CD4-positive, alpha-beta memory T cell (primary cell): ENCODE results near the gene FUCA1. TPM values are rescaled to one million over a fixed set of nuclear protein-coding genes. Genes with fewer than 3 reads are reported as not detected.
"Not testable (repeated sequence)": the region's sequence is repeated elsewhere in the genome, so short reads cannot be mapped to it uniquely, and the experiment has no call there.

ENCODE experiments used
- CTCF ChIA-PET: fragments of 350-600 bp; sonication (Branson Sonifier 250); formaldehyde crosslinking; loops from one replicate; lab custom pipeline; 2021; ENCODE audit warnings: inconsistent platforms; ENCODE audit not compliant: partially characterized antibody; lab: Charles Lee
- POLR2A ChIA-PET: fragments of 350-600 bp; sonication (Branson Sonifier 250); formaldehyde crosslinking; loops from one replicate; lab custom pipeline; 2021; ENCODE audit not compliant: partially characterized antibody; lab: Charles Lee
- DNase-seq, 5 donors: peaks; one replicate each; pipeline versions ENCODE4 v3.0.0 to v3.0.0-alpha.2; 2020 to 2022; ENCODE audit warnings: mixed read lengths in 1 of 5
- H3K27ac ChIP-seq: one replicate; pipeline ENCODE4 v1.7.0; 2013; ENCODE audit warnings: low read depth, low read length
- H3K27me3 ChIP-seq: 2 replicates; pipeline ENCODE4 v1.7.0; 2013; ENCODE audit warnings: mild to moderate bottlenecking, low read length, moderate library complexity; ENCODE audit not compliant: insufficient read depth
- H3K36me3 ChIP-seq: 2 replicates; pipeline ENCODE4 v1.7.0; 2013; ENCODE audit warnings: mild to moderate bottlenecking, low read length, moderate library complexity; ENCODE audit not compliant: insufficient read depth
- H3K4me1 ChIP-seq: 2 replicates; pipeline ENCODE4 v1.7.0; 2013; ENCODE audit warnings: mild to moderate bottlenecking, low read length, moderate library complexity; ENCODE audit not compliant: insufficient read depth
- H3K4me3 ChIP-seq, 2 donors: one replicate each; pipeline ENCODE4 v1.7.0; 2013; ENCODE audit warnings: low read length in 2 of 2, mild to moderate bottlenecking in 1 of 2
- H3K9me3 ChIP-seq, 2 donors: one replicate each; pipeline ENCODE4 v1.7.0; 2013; ENCODE audit warnings: low read length in 2 of 2, control low read depth in 1 of 2; ENCODE audit not compliant: control insufficient read depth in 1 of 2
- H3K27ac Mint-ChIP-seq, 7 donors: one replicate each; pipeline ENCODE4 v1.8.0; 2020 to 2021; ENCODE audit warnings: mixed read lengths in 7 of 7, mild to moderate bottlenecking in 6 of 7, inconsistent platforms in 3 of 7, moderate library complexity in 3 of 7
- H3K27me3 Mint-ChIP-seq, 2 donors: one replicate each; pipeline ENCODE4 v1.8.0; 2020 to 2021; ENCODE audit warnings: mixed read lengths in 2 of 2
- H3K36me3 Mint-ChIP-seq, 2 donors: one replicate each; pipeline ENCODE4 v1.8.0; 2020 to 2021; ENCODE audit warnings: mixed read lengths in 2 of 2, inconsistent platforms in 1 of 2, mild to moderate bottlenecking in 1 of 2
- H3K4me1 Mint-ChIP-seq, 4 donors: one replicate each; pipeline ENCODE4 v1.8.0; 2020 to 2021; ENCODE audit warnings: mixed read lengths in 4 of 4, mild to moderate bottlenecking in 1 of 4
- H3K4me3 Mint-ChIP-seq, 8 donors: one replicate each; pipeline ENCODE4 v1.8.0; 2020 to 2021; ENCODE audit warnings: mixed read lengths in 8 of 8, mild to moderate bottlenecking in 7 of 8, moderate library complexity in 6 of 8, inconsistent platforms in 3 of 8
- H3K9me3 Mint-ChIP-seq, 8 donors: one replicate each; pipeline ENCODE4 v1.8.0; 2020 to 2021; ENCODE audit warnings: mixed read lengths in 8 of 8, mild to moderate bottlenecking in 5 of 8, inconsistent platforms in 3 of 8, moderate library complexity in 1 of 8
- intact Hi-C: fragments of 100-400 bp; cut with micrococcal nuclease; formaldehyde crosslinking; loops from one replicate; pipeline ENCODE4 v1.15.1; 2023
- polyA plus RNA-seq, 2 donors: library from polyadenylated mRNA; unstranded; fragments of 300-500 nt; fragmentation: Illumina TruSeq; gene quantifications; one replicate each; pipeline ENCODE4 v1.2.3, GENCODE V29; 2021
- total RNA-seq, 2 experiments: library from RNA; stranded (reverse); gene quantifications; one replicate each; pipeline ENCODE4 v1.2.3, GENCODE V29; 2021

FUCA1 gene
- total and polyA plus RNA-seq, 4 experiments from 2014 or later: 15.8 to 35.0 (median 25.0) TPM

- peaks cover 15 to 28% (median 20%) of the 10 kb centered on the region in 4 donors for H3K4me1 Mint-ChIP-seq
- intact Hi-C loops: no loop called here
- Histone ChIP-seq H3K27ac (no peak overlapping the region), H3K27me3 (no peaks in the 10 kb centered on the region), H3K9me3 (no peaks in the 10 kb centered on the region), H3K4me3 (no peak overlapping the region), H3K4me1 (peaks cover 18% of the 10 kb centered on the region), H3K36me3 (no peaks in the 10 kb centered on the region)
- H3K36me3 Mint-ChIP-seq: peaks cover 0 to 9% of the 10 kb centered on the region in 2 donors
- CTCF ChIA-PET: interaction anchor here (1.4 kb wide), 1 partner anchor 17 kb away, joined by 6 read pairs; no protein-coding TSS in a partner anchor
- no peak for DNase-seq
- H3K9me3 Mint-ChIP-seq: no peaks in the 10 kb centered on the region
- no peaks in the 10 kb centered on the region for H3K27me3 Mint-ChIP-seq
- POLR2A ChIA-PET: no interaction called here
- H3K4me3 Mint-ChIP-seq: no peak overlapping the region
- H3K27ac Mint-ChIP-seq: peak overlapping the region in 2 of 7 donors; percentile 50 to 58
These were observed 40.4 kb downstream of the FUCA1 start for GRCh38 chr1:23827717-23828116.

- CTCF ChIA-PET, intact Hi-C loops, H3K9me3 ChIP-seq, H3K27me3 ChIP-seq, H3K4me3 ChIP-seq, DNase-seq, H3K27me3 Mint-ChIP-seq, H3K36me3 ChIP-seq, H3K9me3 Mint-ChIP-seq, H3K27ac ChIP-seq: not testable (repeated sequence)
- Mint-ChIP-seq H3K4me3 (peak overlapping the region in 6 of 8 donors; percentile 39 to 96 (median 74)), H3K4me1 (peaks cover 15 to 28% (median 20%) of the 10 kb centered on the region in 4 donors), H3K27ac (peak overlapping the region in 2 of 7 donors; percentile 42 to 96), H3K36me3 (peaks cover 0 to 11% of the 10 kb centered on the region in 2 donors)
- POLR2A ChIA-PET: interaction anchor here (4.8 kb wide), 1 partner anchor 25 kb away, joined by 51 read pairs; the partner anchor contains the start of gene GALE
- H3K4me1 ChIP-seq: peaks cover 18% of the 10 kb centered on the region
These were observed 41.5 kb downstream of the FUCA1 start for GRCh38 chr1:23826590-23826989.

- Mint-ChIP-seq H3K4me1 (peaks cover 15 to 28% (median 20%) of the 10 kb centered on the region in 4 donors), H3K27me3 (no peaks in the 10 kb centered on the region), H3K9me3 (no peaks in the 10 kb centered on the region), H3K36me3 (peaks cover 0 to 11% of the 10 kb centered on the region in 2 donors), H3K27ac (peak overlapping the region; percentile 86 to 98 (median 96)), H3K4me3 (peak overlapping the region; percentile 92 to 97 (median 94))
- Histone ChIP-seq H3K27ac (peak overlapping the region; percentile 80), H3K9me3 (no peaks in the 10 kb centered on the region), H3K4me3 (peak overlapping the region; percentile 48 to 98), H3K27me3 (no peaks in the 10 kb centered on the region), H3K36me3 (no peaks in the 10 kb centered on the region), H3K4me1 (peaks cover 18% of the 10 kb centered on the region)
- peak in 4 of 5 donors; percentile 17 to 23 (median 20) for DNase-seq
- CTCF ChIA-PET: interaction anchor here (4.9 kb wide), 1 partner anchor 15 kb away, joined by 52 read pairs; no protein-coding TSS in a partner anchor
- intact Hi-C loops: loop anchor here (1.0 kb wide), 2 partner anchors 26 to 42 kb away; partner anchors contain the start of genes FUCA1 and GALE
- POLR2A ChIA-PET: interaction anchor here (0.6 to 4.8 kb wide), 14 partner anchors 13 to 135 kb away, joined by 3 to 51 read pairs (median 6); partner anchors contain the start of genes ELOA, GALE, LYPLA2 and PITHD1
These were observed 42.1 kb downstream of the FUCA1 start for GRCh38 chr1:23825762-23826522.

- Mint-ChIP-seq H3K4me3 (peak within 1 kb of the TSS; percentile 92 to 97 (median 94)), H3K27ac (peak within 1 kb of the TSS; percentile 86 to 98 (median 96)), H3K36me3 (peaks cover 1 to 11% of the 10 kb centered on the region in 2 donors), H3K27me3 (no peaks in the 10 kb centered on the region), H3K9me3 (no peaks in the 10 kb centered on the region), H3K4me1 (peaks cover 15 to 28% (median 20%) of the 10 kb centered on the region in 4 donors)
- POLR2A ChIA-PET: interaction anchor here (0.6 to 4.8 kb wide), 16 partner anchors 13 to 134 kb away, joined by 3 to 51 read pairs (median 4); partner anchors contain the start of genes ELOA, GALE, LYPLA2 and PITHD1
- CTCF ChIA-PET: interaction anchor here (1.1 to 4.9 kb wide), 2 partner anchors 15 to 23 kb away, joined by 4 to 52 read pairs; no protein-coding TSS in a partner anchor
- no peaks in the 10 kb centered on the region for H3K9me3 ChIP-seq
- H3K27ac ChIP-seq: peak within 1 kb of the TSS; percentile 80
- no peaks in the 10 kb centered on the region for H3K27me3 ChIP-seq
- H3K4me3 ChIP-seq: peak within 1 kb of the TSS; percentile 48 to 98
- peaks cover 18% of the 10 kb centered on the region for H3K4me1 ChIP-seq
- DNase-seq: peak; percentile 80 to 89 (median 82)
- H3K36me3 ChIP-seq: no peaks in the 10 kb centered on the region
- intact Hi-C loops: loop anchor here (1.0 kb wide), 2 partner anchors 25 to 43 kb away; partner anchors contain the start of genes FUCA1 and GALE
These were observed 42.9 kb downstream of the FUCA1 start, which contains the start of gene HMGCL for GRCh38 chr1:23825076-23825761. Gene HMGCL, minus strand, starts transcription at chr1:23825429. Its CDS starts 14 bp downstream, at chr1:23825415.

DNA sequence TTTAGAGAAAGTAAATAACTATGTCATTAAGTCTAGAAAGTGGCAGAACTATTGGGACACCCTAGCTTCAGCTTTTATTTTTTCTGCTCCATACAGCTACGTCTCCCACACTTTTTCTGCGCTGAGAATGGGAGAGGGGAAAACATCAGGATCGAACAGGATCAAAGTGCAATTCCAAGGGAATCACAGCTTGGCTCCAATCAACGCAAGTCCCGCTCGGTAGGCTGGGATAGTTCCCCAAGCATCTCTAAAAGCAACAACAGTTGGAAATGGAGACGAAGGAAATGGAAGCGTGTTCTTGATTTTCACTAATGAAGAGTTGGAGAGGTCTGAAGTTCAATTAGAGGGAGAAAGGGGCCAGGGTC is 43.4 kb downstream of the FUCA1 start:
- peaks cover 3 to 11% of the 10 kb centered on the region in 2 donors for H3K36me3 Mint-ChIP-seq
- H3K4me3 Mint-ChIP-seq: peak overlapping the region; percentile 92 to 97 (median 94)
- Histone ChIP-seq H3K9me3 (no peaks in the 10 kb centered on the region), H3K4me3 (peak overlapping the region; percentile 48 to 98), H3K36me3 (no peaks in the 10 kb centered on the region), H3K4me1 (peaks cover 18% of the 10 kb centered on the region), H3K27ac (peak overlapping the region; percentile 80), H3K27me3 (no peaks in the 10 kb centered on the region)
- no peak for DNase-seq
- ChIA-PET POLR2A (interaction anchor here (0.9 to 4.8 kb wide), 15 partner anchors 13 to 134 kb away, joined by 3 to 51 read pairs (median 5); partner anchors contain the start of genes ELOA, GALE, LYPLA2 and PITHD1), CTCF (interaction anchor here (0.7 to 4.9 kb wide), 3 partner anchors 14 to 23 kb away, joined by 3 to 52 read pairs (median 4); no protein-coding TSS in a partner anchor)
- H3K9me3 Mint-ChIP-seq: no peaks in the 10 kb centered on the region
- intact Hi-C loops: loop anchor here (1.0 kb wide), 2 partner anchors 24 to 44 kb away; partner anchors contain the start of genes FUCA1 and GALE
- H3K27ac Mint-ChIP-seq: peak overlapping the region; percentile 86 to 98 (median 96)
- no peaks in the 10 kb centered on the region for H3K27me3 Mint-ChIP-seq
- H3K4me1 Mint-ChIP-seq: peaks cover 15 to 28% (median 20%) of the 10 kb centered on the region in 4 donors

DNA sequence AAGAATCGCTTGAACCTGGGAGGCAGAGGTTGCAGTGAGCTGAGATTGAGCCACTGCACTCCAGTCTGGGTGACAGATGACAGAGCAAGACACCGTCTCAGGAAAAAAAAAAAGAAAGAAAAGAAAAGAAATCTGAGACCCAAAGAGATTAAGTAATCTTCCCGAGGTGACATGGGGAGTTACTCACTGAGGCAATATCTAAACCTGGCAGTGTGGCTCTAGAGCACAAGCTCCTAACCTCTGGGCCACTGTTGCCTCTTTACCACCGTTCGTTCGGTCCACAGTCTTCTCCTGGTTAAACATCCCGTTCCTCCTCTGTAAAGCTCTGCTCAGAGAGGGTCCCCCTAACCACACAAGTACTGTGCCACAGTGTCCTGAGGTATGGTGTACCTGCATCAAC is 44.3 kb downstream of the FUCA1 start:
- Mint-ChIP-seq H3K4me3 (peak overlapping the region in 7 of 8 donors; percentile 54 to 97 (median 93)), H3K27me3 (no peaks in the 10 kb centered on the region), H3K9me3 (no peaks in the 10 kb centered on the region), H3K36me3 (peaks cover 3 to 11% of the 10 kb centered on the region in 2 donors), H3K27ac (peak overlapping the region in 5 of 7 donors; percentile 24 to 96 (median 86)), H3K4me1 (peaks cover 15 to 28% (median 20%) of the 10 kb centered on the region in 4 donors)
- ChIA-PET POLR2A (interaction anchor here (0.9 to 4.8 kb wide), 6 partner anchors 14 to 80 kb away, joined by 3 to 51 read pairs (median 4); partner anchors contain the start of genes ELOA and GALE), CTCF (interaction anchor here (0.8 to 4.9 kb wide), 4 partner anchors 13 to 45 kb away, joined by 3 to 52 read pairs (median 4); partner anchors contain the start of gene FUCA1)
- no peak for DNase-seq
- Histone ChIP-seq H3K9me3 (no peaks in the 10 kb centered on the region), H3K4me3 (no peak overlapping the region), H3K27me3 (no peaks in the 10 kb centered on the region), H3K27ac (no peak overlapping the region), H3K4me1 (peaks cover 18% of the 10 kb centered on the region), H3K36me3 (no peaks in the 10 kb centered on the region)
- intact Hi-C loops: no loop called here
